ENCODE data around the gene TWIST2. TPM values are rescaled to one million over a fixed set of nuclear protein-coding genes. Genes with fewer than 3 reads are reported as not detected.

TWIST2 gene
- total and polyA plus RNA-seq, 11 donors, result 0.39 to 10.9 (median 1.4) TPM

DNA sequence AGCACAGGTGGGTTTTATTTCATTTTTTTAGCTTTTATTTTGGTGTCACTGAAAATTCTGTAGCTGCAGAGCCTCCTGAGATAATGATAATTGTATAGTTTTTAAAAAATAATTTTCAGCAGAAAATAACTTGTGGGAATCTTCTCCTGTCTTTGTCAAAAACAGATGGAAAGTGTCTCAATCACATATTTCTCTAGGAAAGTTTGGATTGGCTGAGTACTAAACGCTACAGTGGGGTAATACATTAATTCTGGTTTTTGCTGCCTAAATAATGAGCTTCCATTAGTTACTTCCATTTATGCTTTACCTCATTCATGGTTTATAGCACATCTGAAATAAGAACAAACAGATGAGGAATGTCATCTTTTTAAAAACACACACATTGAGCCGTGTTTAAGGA is 2.2 kb downstream of the TWIST2 start:
- DNase-seq (no peak), ATAC-seq (no peak)
- H3K9me3 ChIP-seq, result no peaks in the 10 kb centered on the region
- peak overlapping the region in 6 of 12 donors; percentile 55 to 69 (median 62) for H3K4me3 ChIP-seq
- peaks cover 25 to 78% (median 57%) of the 10 kb centered on the region in 9 donors for H3K27me3 ChIP-seq
- 71 to 75% (median 74%) methylated on average over 2 of the region's 2 CpGs for WGBS, 4 donors
- H3K4me1 ChIP-seq, result peaks cover 0 to 34% (median 0%) of the 10 kb centered on the region in 12 donors
- TF ChIP-seq, protein P1, sequence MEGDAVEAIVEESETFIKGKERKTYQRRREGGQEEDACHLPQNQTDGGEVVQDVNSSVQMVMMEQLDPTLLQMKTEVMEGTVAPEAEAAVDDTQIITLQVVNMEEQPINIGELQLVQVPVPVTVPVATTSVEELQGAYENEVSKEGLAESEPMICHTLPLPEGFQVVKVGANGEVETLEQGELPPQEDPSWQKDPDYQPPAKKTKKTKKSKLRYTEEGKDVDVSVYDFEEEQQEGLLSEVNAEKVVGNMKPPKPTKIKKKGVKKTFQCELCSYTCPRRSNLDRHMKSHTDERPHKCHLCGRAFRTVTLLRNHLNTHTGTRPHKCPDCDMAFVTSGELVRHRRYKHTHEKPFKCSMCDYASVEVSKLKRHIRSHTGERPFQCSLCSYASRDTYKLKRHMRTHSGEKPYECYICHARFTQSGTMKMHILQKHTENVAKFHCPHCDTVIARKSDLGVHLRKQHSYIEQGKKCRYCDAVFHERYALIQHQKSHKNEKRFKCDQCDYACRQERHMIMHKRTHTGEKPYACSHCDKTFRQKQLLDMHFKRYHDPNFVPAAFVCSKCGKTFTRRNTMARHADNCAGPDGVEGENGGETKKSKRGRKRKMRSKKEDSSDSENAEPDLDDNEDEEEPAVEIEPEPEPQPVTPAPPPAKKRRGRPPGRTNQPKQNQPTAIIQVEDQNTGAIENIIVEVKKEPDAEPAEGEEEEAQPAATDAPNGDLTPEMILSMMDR (IDR thresholded peaks at IDR 0.05), result no peak
- no peak for TF ChIP-seq POLR2A (IDR thresholded peaks at IDR 0.05)
- no peaks in the 10 kb centered on the region for H3K36me3 ChIP-seq
- intact Hi-C loops (cut with DNase I), result no loop called here
- peak overlapping the region in 1 of 12 donors; percentile 92 for H3K27ac ChIP-seq

DNA sequence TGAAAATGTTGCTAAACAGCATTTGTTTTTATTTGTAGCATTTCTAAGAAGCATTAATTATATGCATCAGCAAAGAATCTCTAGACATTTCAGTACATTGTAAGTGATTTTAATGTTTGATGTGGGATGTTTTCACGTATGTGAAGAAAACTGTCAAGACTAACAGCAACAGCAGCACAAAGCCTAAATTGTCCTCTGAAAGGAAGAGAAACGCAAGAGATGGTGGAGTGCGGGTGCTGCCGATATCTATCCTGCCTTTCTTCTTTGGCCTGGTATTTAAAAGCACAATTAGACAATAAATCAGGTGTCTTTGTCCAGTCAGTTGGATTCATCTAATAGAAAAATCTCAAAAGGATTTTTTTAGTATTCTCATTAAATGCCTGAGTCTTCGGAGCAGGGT is 3.1 kb downstream of the TWIST2 start:
- ATAC-seq (no peak), DNase-seq (no peak)
- H3K27me3 ChIP-seq, result peaks cover 25 to 76% (median 47%) of the 10 kb centered on the region in 9 donors
- TF ChIP-seq, protein P1 (IDR thresholded peaks at IDR 0.05), result no peak
- no peak for TF ChIP-seq POLR2A (IDR thresholded peaks at IDR 0.05)
- H3K27ac ChIP-seq, result peak overlapping the region in 1 of 12 donors; percentile 92
- H3K9me3 ChIP-seq, result no peaks in the 10 kb centered on the region
- H3K4me1 ChIP-seq, result peaks cover 0 to 34% (median 0%) of the 10 kb centered on the region in 12 donors
- intact Hi-C loops (cut with DNase I), result no loop called here
- H3K36me3 ChIP-seq, result no peaks in the 10 kb centered on the region
- H3K4me3 ChIP-seq, result no peak overlapping the region
- WGBS, 4 donors, result 72 to 80% (median 78%) methylated on average over 5 of the region's 5 CpGs

DNA sequence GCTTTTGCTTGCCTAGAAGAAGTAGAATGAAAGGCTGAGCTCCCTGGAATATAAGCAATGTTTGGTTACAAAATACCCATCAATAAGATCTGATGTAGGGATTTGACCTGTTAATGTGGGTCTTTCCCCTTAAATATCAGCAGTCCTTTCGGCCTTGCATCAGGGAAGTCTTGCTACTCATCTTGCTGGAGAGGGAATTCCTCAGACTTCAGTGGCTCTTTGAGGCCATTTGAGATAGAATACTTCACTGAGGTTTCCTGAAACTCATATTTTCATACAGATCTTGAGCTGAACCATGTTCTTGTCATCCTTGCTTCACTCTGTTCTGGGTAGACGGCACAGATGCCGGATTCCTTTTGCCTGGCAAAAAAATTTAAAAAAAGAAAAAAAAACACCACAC is 3.9 kb downstream of the TWIST2 start:
- Histone ChIP-seq H3K36me3 (no peaks in the 10 kb centered on the region), H3K4me3 (no peak overlapping the region), H3K27ac (peak overlapping the region in 1 of 12 donors; percentile 92), H3K4me1 (peaks cover 0 to 29% (median 0%) of the 10 kb centered on the region in 12 donors), H3K27me3 (peaks cover 21 to 75% (median 41%) of the 10 kb centered on the region in 9 donors), H3K9me3 (no peaks in the 10 kb centered on the region)
- no peak for TF ChIP-seq POLR2A (IDR thresholded peaks at IDR 0.05)
- TF ChIP-seq, protein P1 (IDR thresholded peaks at IDR 0.05), result no peak
- no peak for ATAC-seq
- intact Hi-C loops (cut with DNase I), result no loop called here
- 77 to 81% (median 81%) methylated on average over 3 of the region's 3 CpGs for WGBS, 4 donors
- no peak for DNase-seq

DNA sequence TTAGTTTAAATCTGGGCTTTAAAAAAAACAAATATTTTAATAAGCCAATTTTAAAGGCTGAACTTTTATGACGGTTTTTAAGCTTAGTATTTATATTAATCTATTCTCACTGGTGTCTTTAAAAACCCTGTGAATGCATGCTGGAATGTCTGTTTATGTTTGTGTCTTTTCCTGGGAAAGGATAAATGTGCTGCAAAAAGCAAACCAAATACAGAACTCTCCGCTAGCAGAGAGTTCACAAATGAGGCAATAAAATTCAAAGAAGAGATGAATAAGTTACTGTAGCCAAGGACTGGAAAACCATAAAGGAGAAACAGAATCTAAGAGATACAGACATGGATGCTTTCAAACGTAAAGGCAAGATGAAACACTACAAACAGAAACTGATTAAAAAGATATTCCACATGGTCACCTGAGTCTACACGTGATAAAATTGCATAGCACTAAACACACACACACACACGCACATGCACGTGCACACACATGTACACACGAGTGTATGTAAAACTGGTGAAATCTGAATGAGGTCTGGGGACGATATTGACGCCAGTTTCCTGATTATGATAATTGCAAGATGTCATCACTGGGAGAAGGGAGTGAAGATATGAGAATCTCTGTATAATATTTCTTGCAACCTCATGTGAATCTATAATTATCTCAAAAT is 4.5 kb downstream of the TWIST2 start:
- WGBS, 4 donors, result 61 to 72% (median 66%) methylated on average over 9 of the region's 9 CpGs
- Histone ChIP-seq H3K4me1 (peaks cover 0 to 23% (median 0%) of the 10 kb centered on the region in 12 donors), H3K27ac (peak overlapping the region in 1 of 12 donors; percentile 92), H3K9me3 (no peaks in the 10 kb centered on the region), H3K27me3 (peaks cover 16 to 74% (median 35%) of the 10 kb centered on the region in 9 donors), H3K4me3 (no peak overlapping the region), H3K36me3 (no peaks in the 10 kb centered on the region)
- intact Hi-C loops (cut with DNase I), result no loop called here
- TF ChIP-seq POLR2A (IDR thresholded peaks at IDR 0.05), result no peak
- TF ChIP-seq, protein P1 (IDR thresholded peaks at IDR 0.05), result no peak
- ATAC-seq (no peak), DNase-seq (no peak)
